ENCODE measurements around the gene CAV2.

The CAV2 gene

DNA sequence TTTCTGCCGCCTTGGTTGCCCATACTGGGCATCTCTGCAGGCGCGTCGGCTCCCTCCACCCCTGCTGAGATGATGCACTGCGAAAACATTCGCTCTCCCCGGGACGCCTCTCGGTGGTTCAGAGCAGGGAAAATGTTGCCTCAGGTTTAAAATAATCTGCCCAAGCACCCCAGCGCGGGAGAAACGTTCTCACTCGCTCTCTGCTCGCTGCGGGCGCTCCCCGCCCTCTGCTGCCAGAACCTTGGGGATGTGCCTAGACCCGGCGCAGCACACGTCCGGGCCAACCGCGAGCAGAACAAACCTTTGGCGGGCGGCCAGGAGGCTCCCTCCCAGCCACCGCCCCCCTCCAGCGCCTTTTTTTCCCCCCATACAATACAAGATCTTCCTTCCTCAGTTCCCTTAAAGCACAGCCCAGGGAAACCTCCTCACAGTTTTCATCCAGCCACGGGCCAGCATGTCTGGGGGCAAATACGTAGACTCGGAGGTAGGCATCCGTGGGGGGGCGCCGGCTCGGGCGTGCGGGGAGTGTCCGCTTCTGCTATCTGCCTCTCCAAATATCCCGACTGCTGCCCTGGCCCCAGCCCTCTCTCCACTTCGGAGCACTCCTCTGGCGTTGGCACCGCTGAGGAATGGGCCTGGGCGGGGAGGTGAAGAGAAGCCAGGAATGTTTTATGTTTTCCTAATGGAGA is 25.2 kb downstream of the CAV2 start, which contains the start of gene CAV1:
TSS of gene CAV1 (plus strand) at position 428 of the 689 bp plus-strand sequence. CDS start at position 455, 27 bp downstream.
- DNase-seq (ENCODE audit: low read depth in 2 of 2), result peak in 1 of 2 donors; percentile 27

DNA sequence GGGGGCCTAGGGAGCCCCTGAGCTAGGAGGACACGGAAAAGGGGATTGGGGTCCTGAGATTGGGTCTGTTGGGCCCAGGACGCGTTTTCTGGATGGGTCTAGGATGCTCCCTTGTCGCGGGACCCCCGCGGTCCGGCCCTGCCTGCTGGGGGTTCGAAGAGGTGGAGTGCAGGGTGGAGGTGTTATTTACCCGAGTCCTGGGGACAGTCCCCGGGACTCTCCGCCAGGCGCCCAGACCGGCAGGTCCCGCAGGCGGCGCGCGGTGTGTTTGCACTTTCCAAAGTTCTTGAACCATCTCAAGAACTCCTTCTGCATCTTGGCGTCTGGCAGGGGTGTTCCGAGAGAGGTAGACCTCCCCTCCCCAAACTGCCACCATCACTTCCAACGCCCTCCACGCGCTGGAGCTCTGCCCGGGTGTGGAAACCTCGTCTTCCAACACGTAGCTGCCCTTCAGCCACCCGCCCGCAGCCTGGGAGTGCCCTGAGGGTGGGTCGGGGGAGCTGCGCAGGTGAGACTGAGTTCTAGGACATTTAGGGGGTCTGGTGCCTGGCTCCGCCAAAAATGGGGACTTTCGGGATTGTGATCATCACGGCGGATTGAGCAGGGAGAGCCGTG is 25.9 kb downstream of the CAV2 start:
- DNase-seq (ENCODE audit: low read depth in 2 of 2), result peak in 1 of 2 donors; percentile 13

DNA sequence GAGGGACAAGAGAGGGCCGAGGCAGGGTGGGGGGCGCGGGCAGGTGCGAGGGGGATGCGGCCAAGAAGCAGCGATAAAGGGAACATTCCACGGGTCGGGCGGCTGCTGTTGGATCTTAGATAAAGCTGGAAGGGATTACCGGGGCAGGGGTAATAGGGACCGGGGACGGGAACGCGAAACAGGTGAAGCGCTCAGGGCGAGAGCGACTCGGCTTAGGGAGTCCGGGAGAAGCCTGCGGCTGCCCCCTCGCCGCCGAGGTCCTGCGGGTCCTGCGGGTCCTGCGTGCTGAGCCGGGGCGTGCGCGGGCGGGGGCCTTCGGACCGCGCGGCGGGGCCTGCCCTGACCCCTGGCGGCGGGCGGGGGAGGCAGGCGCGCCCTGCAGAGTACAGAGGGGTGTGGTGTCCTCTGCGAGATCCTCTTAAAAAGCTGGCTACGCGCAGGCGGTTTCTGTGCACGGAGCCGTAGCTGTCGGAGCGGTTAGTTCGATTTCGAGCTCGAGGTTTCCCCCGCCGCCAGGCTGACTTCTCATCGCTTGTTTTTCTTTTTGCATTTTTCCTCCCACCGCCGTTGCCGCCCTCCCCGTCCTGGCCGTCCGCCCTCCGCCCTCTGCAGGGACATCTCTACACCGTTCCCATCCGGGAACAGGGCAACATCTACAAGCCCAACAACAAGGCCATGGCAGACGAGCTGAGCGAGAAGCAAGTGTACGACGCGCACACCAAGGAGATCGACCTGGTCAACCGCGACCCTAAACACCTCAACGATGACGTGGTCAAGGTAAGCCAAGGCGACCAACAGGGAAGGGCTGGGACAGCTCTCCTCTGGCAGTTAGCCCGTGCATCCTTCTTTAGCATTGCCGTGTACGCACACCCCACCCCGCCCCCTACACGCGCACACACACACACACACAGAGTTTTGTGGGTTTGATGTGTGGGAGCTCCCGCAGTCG is 26.6 kb downstream of the CAV2 start:
- DNase-seq (ENCODE audit: low read depth in 2 of 2), result peak; percentile 45 to 49

DNA sequence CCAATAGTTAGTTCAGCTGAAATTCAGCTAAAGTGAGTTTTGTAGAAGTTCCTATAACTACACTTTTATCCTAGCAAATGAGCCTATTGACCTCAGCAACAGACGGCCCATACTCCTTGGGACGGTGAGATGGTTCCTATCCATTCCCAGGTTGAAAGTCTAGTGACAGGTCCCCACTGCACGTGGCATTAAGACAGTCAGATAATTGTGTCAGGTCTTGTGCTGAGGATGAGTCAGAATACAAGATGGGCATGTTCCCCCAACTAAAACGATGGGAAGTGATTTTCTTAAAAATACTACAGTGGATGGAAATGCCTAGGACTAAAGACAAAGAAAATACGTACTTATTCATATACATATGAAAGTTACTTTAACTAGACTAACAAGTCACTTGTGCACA is 27.4 kb downstream of the CAV2 start:
- DNase-seq (ENCODE audit: low read depth in 2 of 2), result no peak

DNA sequence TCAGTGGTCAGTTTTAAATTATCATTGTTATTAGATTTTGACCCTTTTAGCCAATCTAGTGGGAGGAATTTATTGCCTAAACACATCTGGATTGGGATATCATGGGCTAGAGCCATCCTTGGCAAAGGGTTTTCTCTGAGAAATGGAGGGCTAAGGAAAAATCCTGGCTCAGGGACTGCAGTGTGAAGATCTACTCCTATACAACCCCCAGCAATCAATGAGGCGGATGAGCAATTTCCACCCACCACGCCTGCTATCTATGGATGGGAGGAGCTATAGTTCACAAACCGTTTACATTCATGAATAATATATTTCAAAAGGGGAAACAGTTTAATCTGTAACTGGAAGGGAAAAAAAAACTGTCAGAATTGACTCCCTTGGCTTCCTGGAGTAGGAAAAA is 28.0 kb downstream of the CAV2 start:
- DNase-seq (ENCODE audit: low read depth in 2 of 2), result no peak

DNA sequence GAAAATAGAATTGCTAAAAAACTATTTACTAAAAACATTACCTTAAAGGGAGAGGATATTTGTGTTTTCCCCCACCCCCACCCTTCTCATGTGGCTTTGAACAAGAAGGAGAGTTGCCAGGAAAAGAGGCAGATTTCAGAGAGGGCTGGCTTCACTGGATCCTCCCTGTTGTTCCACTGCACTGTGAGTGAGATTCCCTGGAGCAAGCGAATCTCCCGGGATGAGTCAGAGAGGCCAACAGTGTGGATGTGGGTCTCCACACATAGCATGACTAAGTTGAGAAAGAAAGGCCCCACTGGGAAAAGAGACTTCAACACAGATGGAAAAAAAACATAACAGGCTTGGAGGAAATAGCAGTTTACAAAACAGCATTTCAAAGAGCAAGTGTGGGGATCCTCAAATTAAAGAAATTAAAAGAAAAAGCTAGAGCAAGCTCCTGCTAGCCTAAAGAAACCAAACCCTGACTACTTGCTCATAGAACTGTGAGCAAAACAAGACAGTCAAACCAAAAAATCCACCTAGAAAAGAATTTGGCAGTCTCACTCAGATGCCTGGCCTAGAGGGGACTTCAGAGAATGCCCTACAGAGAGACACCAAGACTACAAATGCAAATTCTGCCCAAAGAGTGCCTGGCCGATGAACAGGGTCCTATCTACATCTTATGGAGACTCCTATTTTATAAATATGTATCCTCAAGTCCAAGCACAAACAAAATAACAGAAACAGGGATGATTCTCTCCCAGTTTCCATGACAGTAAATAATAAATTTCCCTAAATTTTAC is 28.7 kb downstream of the CAV2 start:
- no peak for DNase-seq (ENCODE audit: low read depth in 2 of 2)

DNA sequence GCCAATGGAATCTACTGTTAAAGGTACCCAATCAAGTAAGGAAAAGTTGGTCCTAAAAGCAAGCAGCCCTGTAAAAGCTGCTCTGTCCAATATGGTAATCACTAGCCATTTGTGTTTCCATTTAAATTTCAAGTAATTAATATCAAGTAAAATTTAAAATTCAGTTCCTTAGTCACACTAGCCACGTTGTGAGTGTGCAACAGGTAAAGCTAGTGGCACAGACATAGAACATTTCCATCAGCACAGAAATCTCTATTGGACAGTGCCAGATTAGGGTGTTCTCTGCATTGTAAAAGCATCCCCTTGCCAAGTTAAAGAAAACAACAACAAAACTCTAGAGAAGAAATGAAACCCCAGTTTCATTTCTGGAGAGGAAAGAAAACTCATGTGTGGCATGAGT is 29.7 kb downstream of the CAV2 start:
- no peak for DNase-seq (ENCODE audit: low read depth in 2 of 2)

DNA sequence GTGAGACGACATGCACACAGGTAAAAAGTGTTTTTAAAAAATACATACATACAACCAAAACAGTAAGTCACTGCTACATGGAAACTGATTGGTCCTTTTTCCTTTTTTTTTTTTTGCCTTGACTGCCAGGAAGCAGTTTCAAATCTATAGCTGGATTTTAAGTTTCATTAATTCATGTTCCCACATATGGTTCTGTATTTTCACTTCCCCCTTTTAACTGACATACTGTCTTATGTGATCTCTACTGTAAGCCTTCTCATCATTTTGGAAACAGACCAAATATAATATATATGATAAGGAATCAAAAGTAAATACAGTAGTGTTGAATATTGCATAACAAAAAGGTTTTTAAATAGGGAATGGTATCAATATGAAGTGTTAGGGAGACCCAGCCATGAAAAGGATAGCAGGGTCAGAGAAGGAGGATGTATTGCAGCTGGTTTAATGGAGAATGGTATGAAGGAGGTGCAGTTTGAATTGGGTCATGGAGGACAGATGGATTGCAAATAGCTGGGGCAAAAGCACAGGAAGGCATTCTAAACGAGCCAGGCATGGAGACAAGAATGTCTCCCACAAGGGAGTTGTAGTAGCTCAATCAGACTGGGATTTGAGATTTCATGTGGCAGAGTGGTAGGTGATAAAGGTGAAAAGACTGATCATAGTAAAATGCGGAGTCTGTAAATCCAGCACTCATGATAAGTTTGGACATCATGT is 30.7 kb downstream of the CAV2 start:
- DNase-seq (ENCODE audit: low read depth in 2 of 2), result no peak

DNA sequence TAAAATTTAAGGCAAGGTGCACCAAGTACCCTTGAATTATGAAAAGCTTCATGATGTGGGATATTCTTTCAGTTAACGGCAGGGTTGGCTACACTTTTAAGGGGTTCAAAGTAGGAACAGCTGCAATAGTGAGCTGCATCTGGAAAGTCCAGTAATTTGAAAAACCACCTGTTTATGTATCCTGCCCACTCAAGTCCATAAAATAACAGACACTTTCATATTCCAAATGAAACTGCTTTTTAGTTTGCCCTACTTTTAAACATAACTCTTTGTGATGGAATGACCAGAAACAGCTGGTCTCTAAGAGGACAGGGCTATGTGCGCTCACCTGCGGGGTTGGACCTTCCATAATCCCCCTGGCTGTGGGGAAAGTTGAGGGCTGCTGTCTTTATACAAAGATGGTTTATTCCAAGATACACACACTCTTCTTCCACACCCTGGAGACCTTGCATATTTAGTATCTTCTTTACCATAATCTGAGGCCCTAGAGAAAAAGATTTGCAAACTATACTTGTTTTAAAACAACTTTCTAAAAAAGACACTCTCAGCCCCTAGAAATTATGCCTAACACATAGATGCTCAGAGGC is 32.7 kb downstream of the CAV2 start:
- no peak for DNase-seq (ENCODE audit: low read depth in 2 of 2)

DNA sequence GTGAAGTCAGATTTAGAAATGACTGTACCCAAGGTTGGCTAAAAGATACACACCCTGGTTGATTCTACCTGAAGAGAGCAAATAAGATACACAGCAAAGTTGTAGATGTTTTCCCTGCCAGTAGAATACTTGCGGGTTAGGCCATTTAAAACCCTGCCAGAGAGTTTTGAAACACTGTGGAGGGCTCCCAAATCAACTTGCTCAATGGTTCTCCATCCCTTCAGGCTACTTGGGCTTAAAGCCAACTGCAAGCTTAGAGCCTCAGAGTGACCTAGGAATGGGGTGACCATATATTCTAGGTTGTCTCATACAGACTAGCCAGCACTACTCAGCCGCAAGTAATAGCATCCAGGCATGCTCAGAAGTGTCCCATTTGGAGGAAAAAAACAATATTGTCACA is 35.3 kb downstream of the CAV2 start:
- DNase-seq (ENCODE audit: low read depth in 2 of 2), result no peak

DNA sequence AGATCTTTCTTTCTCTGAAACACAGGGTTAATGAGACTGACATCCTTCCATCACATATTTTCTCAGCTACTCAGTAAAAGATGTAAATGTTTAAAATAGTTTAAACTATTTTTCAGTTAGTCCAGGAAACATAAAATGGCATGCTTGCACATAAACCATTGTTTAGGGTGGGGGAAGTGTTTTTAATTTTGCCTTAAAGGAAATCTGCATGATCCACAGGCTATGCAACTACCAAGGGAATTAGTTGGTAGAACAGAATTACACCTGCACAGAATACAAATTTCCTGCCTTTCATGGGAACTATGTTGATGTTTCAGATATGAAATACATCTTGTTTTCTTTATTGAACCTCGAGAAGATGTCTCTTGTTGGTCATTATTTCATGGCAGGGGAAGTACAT is 35.9 kb downstream of the CAV2 start:
- DNase-seq (ENCODE audit: low read depth in 2 of 2), result no peak

DNA sequence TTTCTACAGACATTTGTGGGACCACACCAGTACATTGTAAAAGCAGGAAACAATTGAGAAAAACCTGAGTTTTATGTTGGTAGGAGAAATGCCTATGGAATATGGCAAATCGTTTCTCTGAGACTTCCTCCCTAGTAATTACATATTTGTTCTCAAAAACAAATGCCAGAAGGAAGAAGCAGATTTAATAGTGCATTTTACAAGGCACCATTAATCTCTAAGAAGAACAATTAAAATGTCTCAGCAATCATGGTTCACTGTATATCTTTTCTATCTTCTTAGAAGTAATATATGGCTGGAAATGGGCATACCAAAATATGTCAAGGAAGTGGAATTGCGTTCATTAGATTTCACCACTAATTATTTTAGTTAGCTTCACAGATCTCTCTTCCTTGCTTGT is 38.6 kb downstream of the CAV2 start:
- DNase-seq (ENCODE audit: low read depth in 2 of 2), result no peak

DNA sequence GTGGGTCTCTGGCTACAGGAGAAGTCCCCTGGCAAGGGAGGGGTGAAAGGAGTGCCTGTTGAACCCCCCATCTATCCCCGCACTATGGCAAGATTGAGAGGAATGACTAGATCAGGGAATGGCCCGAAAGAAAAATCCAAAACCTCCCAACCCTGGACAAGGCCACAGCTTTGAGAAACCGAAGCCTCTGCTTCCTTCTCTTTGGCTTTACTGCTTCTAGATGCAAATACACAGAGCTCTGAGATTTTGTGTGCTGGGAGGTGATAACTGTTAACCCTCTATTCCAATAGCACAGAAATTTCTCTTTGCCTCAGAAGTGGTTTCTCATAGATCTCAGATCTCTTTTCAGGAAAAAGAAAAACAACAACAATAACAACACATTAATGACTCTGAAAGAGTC is 40.3 kb downstream of the CAV2 start:
- DNase-seq (ENCODE audit: low read depth in 2 of 2), result no peak

DNA sequence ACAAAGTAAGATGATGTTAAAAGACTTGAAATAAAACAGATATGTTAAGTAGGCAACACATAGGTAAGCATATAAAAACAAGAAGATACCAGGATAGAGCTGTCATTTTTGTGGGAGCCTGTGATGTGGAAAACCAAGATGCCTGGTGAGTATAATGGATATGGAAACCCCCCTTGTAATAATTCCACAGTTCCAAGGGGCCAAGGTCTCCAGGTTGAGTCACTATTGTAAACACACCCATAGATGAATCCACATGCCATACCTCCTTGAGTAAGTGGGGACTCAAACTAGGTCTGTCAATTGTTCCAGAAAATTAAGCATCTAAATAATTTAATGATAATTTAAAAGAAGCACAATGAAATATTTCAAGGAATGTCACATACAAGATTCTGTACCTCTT is 41.2 kb downstream of the CAV2 start:
- no peak for DNase-seq (ENCODE audit: low read depth in 2 of 2)

DNA sequence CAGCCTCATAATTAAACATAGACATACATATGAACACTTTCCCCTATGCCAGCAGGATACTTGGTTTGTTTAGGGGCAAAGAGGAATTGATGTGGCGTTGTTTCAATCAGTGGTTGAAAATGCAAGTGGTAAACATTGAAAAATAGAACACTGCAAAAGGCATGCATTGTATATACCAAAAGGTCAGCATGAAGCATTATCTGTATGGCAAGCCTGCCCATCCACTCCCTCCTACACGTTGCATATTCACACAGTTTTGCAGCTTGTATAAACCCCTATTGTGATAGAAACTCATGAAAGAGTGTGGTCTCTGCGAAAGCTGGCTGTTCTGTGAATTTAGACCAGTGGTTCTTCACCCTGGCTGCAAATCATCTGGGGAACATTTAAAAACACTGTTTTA is 42.4 kb downstream of the CAV2 start:
- DNase-seq (ENCODE audit: low read depth in 2 of 2), result no peak

DNA sequence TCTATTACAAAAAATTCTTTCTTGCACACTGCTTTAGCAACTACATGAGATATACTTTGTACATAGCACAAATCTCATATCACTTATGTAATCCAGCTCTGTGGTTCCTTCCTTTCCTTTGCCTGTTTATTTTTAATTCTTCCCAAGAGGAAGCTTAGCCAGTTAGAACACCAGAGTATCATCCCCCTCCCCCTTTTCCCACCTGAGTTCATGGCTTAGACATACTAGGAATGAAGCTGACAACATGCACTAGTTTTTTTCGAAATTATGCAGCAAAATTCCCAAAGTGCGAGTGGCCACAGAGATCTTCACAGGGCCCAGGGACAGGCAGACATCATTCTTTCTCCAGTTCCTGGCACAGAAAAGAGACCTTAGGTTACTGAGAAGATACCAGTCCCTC is 43.1 kb downstream of the CAV2 start:
- no peak for DNase-seq (ENCODE audit: low read depth in 2 of 2)

DNA sequence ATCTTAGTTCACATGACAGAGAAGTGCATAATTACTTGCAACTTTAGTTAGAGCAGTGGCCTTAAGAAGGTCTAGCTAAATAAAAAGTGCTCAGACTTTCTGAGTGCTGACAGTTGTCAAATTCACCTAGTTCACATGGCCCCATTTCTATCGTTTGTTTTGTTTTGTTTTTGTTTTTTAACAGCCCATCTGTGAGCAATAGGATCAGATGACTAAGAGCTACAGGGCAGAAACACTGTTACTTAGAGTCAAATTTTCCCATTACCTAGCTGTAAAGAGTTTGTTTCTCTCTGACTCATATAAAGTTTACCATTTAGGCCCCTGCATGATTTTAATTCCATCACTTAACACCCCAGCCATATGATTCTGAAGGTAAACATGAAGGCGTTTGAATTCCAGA is 44.1 kb downstream of the CAV2 start:
- no peak for DNase-seq (ENCODE audit: low read depth in 2 of 2)

DNA sequence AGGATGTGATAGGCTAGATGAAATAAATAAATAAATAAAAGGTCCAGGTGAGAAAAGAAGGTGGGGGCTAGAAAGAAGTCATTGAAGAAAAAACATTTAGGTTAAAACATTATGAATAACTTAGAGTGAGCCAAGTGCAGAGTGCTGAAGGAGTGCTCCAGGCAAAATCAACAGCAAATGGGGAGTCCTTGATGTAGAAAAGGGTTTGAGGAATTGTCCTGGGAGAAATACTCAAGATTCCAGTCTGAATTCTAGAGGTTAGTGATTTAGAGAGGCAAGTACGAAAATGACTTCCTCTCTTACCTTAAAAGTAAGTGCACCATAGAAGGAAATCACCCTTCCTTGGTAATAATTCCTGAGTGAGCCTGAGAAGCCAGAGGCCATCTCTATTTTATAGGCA is 44.9 kb downstream of the CAV2 start:
- DNase-seq (ENCODE audit: low read depth in 2 of 2), result no peak

DNA sequence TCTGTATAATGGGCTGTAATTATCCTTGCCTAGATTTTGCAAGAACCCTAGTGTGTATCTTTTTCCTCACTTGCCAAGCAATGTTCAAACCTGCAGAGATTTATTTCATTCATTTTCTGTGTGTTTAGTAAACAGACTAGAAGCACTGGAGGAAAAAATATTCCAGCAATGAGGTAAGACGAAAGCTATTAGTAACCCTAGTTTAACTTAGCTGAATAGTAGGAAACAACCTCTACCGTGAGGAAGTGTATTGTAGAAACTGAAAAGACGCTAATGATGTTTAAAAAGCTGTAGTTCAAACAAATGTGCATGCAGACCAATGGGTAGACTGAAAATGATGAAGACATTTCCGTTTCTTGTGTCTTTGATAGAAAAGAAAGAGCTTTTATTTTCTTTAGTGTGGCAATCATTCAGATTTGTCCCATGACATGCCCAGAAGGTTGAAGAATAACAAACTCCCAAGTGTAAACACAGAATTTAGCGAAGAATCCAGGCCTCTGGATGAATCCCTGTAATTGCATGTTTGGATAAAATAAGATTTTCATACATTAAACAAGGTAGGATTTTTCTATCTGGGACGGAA is 46.0 kb downstream of the CAV2 start:
- DNase-seq (ENCODE audit: low read depth in 2 of 2), result no peak

DNA sequence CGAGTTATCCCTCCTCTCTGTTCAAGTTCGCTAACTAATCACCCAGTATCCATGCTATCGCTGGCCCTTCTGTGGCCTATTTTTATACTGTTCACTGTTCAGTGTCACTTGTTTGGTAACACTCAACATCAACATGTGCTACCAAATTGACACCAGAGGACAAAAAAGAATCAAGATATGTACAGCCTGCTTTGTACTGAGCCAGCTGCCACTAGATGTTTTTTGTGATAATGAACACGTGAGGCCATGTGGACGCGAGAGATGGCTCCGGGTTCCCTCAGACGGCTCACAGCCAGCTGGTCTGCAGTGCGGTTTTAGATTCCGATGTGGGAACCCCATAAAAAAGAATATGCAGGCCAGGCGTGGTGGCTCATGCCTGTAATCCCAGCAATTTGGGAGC is 46.5 kb downstream of the CAV2 start:
- DNase-seq (ENCODE audit: low read depth in 2 of 2), result no peak

Data from stimulated activated CD4-positive, alpha-beta T cell treated with anti-CD3 and anti-CD28 coated beads, Interleukin-4, amount 100 ng/mL, for 48 hours (primary cell).